Osteoblast (primary cell): ENCODE data around the gene C2. TPM values are rescaled to one million over a fixed set of nuclear protein-coding genes. Genes with fewer than 3 reads are reported as not detected.

ENCODE experiments used
- DNase-seq: peaks from one replicate; pipeline ENCODE4 v3.0.0; 2011; ENCODE audit warnings: low spot score, mixed read lengths; ENCODE audit not compliant: insufficient read length; ENCODE audit errors: missing footprints
- H2AFZ ChIP-seq: 2 replicates; pipeline ENCODE4 v1.6.0; 2011; ENCODE audit warnings: mild to moderate bottlenecking, low read length
- H3K27ac ChIP-seq: 2 replicates; pipeline ENCODE4 v1.5.1; 2011; ENCODE audit warnings: mild to moderate bottlenecking, low read depth, low read length, moderate library complexity
- H3K27me3 ChIP-seq: 2 replicates; pipeline ENCODE4 v1.6.0; 2012; ENCODE audit warnings: mild to moderate bottlenecking, control low read depth, inconsistent platforms, low read length, moderate library complexity; ENCODE audit not compliant: insufficient read depth
- H3K36me3 ChIP-seq: 2 replicates; pipeline ENCODE4 v1.5.1; 2011; ENCODE audit warnings: mild to moderate bottlenecking, low read length, control low read depth, moderate library complexity; ENCODE audit not compliant: insufficient read depth
- H3K4me1 ChIP-seq: 2 replicates; pipeline ENCODE4 v1.5.1; 2011; ENCODE audit warnings: mild to moderate bottlenecking, low read length, control low read depth, moderate library complexity; ENCODE audit not compliant: insufficient read depth
- H3K4me2 ChIP-seq: 2 replicates; pipeline ENCODE4 v1.6.0; 2011; ENCODE audit warnings: mild to moderate bottlenecking, low read length; ENCODE audit not compliant: insufficient read depth
- H3K4me3 ChIP-seq: fragments of 200-600 bp; sonication (generic); 3 replicates; pipeline ENCODE4 v1.5.1; 2012; ENCODE audit warnings: mild to moderate bottlenecking, low read length, inconsistent platforms; ENCODE audit not compliant: insufficient read depth
- H3K79me2 ChIP-seq: 2 replicates; pipeline ENCODE4 v1.6.0; 2012; ENCODE audit warnings: mild to moderate bottlenecking, low read length, control low read depth, inconsistent platforms; ENCODE audit not compliant: insufficient read depth
- H3K9me3 ChIP-seq: 2 replicates; pipeline ENCODE4 v1.5.1; 2011; ENCODE audit warnings: low read depth, low read length, control low read depth
- H4K20me1 ChIP-seq: 2 replicates; pipeline ENCODE4 v1.6.0; 2012; ENCODE audit warnings: mild to moderate bottlenecking, low read length, control low read depth; ENCODE audit not compliant: insufficient read depth
- CTCF ChIP-seq: IDR thresholded peaks from 2 replicates; pipeline ENCODE4 v1.5.1; 2011; ENCODE audit warnings: mild to moderate bottlenecking, low read depth, low read length, moderate library complexity; ENCODE audit errors: extremely low read depth
- total RNA-seq: library from RNA; depleted of rRNA; stranded (reverse); fragments of >200 nt; gene quantifications from 2 replicates; pipeline ENCODE4 v1.2.3, GENCODE V29; 2012

The C2 gene
- total RNA-seq, 1 donor: 12.7 TPM

- H3K27ac ChIP-seq: no peak overlapping the region
- no peak for TF ChIP-seq CTCF
- H3K9me3 ChIP-seq: no peaks in the 10 kb centered on the region
- H3K4me3 ChIP-seq: no peak overlapping the region
- H3K27me3 ChIP-seq: peaks cover 5% of the 10 kb centered on the region
- no peaks in the 10 kb centered on the region for H4K20me1 ChIP-seq
- H2AFZ ChIP-seq: no peak overlapping the region
- peaks cover 23% of the 10 kb centered on the region for H3K4me1 ChIP-seq
- no peaks in the 10 kb centered on the region for H3K79me2 ChIP-seq
- peak; percentile 5 for DNase-seq
- peaks cover 21% of the 10 kb centered on the region for H3K36me3 ChIP-seq
- no peak overlapping the region for H3K4me2 ChIP-seq
These were observed 20.8 kb downstream of the C2 start for GRCh38 chr6:31948306-31948705.

GRCh38 chr6:31948753-31949413 lies 21.4 kb downstream of the C2 start:
- peaks cover 27% of the 10 kb centered on the region for H3K36me3 ChIP-seq
- H3K4me1 ChIP-seq: peaks cover 23% of the 10 kb centered on the region
- no peak overlapping the region for H3K4me2 ChIP-seq
- no peak overlapping the region for H3K4me3 ChIP-seq
- H2AFZ ChIP-seq: no peak overlapping the region
- no peak for TF ChIP-seq CTCF
- H3K27ac ChIP-seq: no peak overlapping the region
- no peaks in the 10 kb centered on the region for H3K27me3 ChIP-seq
- peak; percentile 84 for DNase-seq
- no peaks in the 10 kb centered on the region for H4K20me1 ChIP-seq
- no peaks in the 10 kb centered on the region for H3K79me2 ChIP-seq
- H3K9me3 ChIP-seq: no peaks in the 10 kb centered on the region

GRCh38 chr6:31949926-31950548 lies 22.5 kb downstream of the C2 start:
- no peak overlapping the region for H3K27ac ChIP-seq
- no peak for TF ChIP-seq CTCF
- DNase-seq: peak; percentile 2
- no peaks in the 10 kb centered on the region for H3K79me2 ChIP-seq
- no peaks in the 10 kb centered on the region for H3K27me3 ChIP-seq
- H4K20me1 ChIP-seq: no peaks in the 10 kb centered on the region
- no peak overlapping the region for H3K4me3 ChIP-seq
- H3K4me1 ChIP-seq: peaks cover 20% of the 10 kb centered on the region
- H3K4me2 ChIP-seq: no peak overlapping the region
- H2AFZ ChIP-seq: no peak overlapping the region
- H3K36me3 ChIP-seq: peaks cover 39% of the 10 kb centered on the region
- no peaks in the 10 kb centered on the region for H3K9me3 ChIP-seq

GRCh38 chr6:31952140-31952805 lies 24.8 kb downstream of the C2 start:
- Histone ChIP-seq H3K9me3 (no peaks in the 10 kb centered on the region), H3K79me2 (peaks cover 9% of the 10 kb centered on the region), H3K36me3 (peaks cover 56% of the 10 kb centered on the region), H3K4me3 (no peak overlapping the region), H3K4me1 (peaks cover 7% of the 10 kb centered on the region), H3K4me2 (no peak overlapping the region), H4K20me1 (no peaks in the 10 kb centered on the region), H2AFZ (no peak overlapping the region), H3K27me3 (no peaks in the 10 kb centered on the region), H3K27ac (no peak overlapping the region)
- peak; percentile 96 for DNase-seq
- peak; percentile 93 for TF ChIP-seq CTCF
